Lower leg skin (tissue), 4 donors: ENCODE measurements around the gene GPR141. TPM values are rescaled to one million over a fixed set of nuclear protein-coding genes. Genes with fewer than 3 reads are reported as not detected.

Experiments
- DNase-seq, 2 donors: peaks; one replicate each; pipeline ENCODE4 v3.0.0-alpha.2; 2019; ENCODE audit warnings: low spot score in 2 of 2
- H3K4me3 ChIP-seq: fragments of 200-600 bp; sonication (generic); 2 replicates; pipeline ENCODE4 v1.5.1; 2017; ENCODE audit warnings: mild to moderate bottlenecking, low read depth; ENCODE audit not compliant: poor library complexity, severe bottlenecking
- POLR2A ChIP-seq, 2 donors: fragments of 450-650 bp; IDR thresholded peaks; one replicate each; pipeline ENCODE4 v1.6.1; 2016 to 2017; ENCODE audit warnings: antibody characterized with exemption in 2 of 2, mild to moderate bottlenecking in 1 of 2, moderate library complexity in 1 of 2
- WGBS, 2 donors: methylation state at CpG; one replicate each; pipeline ENCODE4 v1.1.5; 2018; 5-methylcytosine and 5-hydroxymethylcytosine counted together
- intact Hi-C: fragments of 100-400 bp; cut with DNase I; formaldehyde crosslinking; loops from one replicate; pipeline ENCODE4 v1.15.0; 2023; ENCODE audit warnings: low total_unique reads
- total RNA-seq, 4 donors: library from RNA; depleted of rRNA; stranded (reverse); fragments of >200 nt; gene quantifications; one replicate each; pipeline ENCODE4 v1.1.0, GENCODE V29; 2016
- TF ChIP-seq, protein P1 (sequence below), 3 donors: fragments of 450-650 bp; IDR thresholded peaks; one replicate each; pipeline ENCODE4 v1.5.1; 2016; ENCODE audit warnings: antibody characterized with exemption in 3 of 3, mild to moderate bottlenecking in 3 of 3, moderate library complexity in 2 of 3

GPR141 gene
- total RNA-seq, 4 donors from 2014 or later, result 0.39 to 1.6 (median 0.49) TPM; not detected in 1

DNA sequence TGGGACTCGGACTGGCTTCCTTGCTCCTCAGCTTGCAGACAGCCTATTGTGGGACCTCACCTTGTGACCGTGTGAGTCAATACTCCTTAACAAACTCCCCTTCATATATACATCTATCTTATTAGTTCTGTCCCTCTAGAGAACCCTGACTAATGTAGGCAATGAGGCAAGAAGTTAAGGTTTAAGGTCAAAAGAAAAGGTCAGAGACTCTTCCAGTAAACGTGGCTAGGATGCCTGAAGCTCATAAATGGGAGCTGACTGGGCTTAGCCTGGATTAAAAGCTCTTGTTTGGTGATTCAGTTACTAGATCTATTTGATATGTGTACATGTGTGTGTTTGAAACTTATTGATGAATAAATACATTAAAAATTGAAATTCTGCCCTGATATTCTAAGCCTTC is 10.6 kb upstream of the GPR141 start:
- TF ChIP-seq, protein P1, sequence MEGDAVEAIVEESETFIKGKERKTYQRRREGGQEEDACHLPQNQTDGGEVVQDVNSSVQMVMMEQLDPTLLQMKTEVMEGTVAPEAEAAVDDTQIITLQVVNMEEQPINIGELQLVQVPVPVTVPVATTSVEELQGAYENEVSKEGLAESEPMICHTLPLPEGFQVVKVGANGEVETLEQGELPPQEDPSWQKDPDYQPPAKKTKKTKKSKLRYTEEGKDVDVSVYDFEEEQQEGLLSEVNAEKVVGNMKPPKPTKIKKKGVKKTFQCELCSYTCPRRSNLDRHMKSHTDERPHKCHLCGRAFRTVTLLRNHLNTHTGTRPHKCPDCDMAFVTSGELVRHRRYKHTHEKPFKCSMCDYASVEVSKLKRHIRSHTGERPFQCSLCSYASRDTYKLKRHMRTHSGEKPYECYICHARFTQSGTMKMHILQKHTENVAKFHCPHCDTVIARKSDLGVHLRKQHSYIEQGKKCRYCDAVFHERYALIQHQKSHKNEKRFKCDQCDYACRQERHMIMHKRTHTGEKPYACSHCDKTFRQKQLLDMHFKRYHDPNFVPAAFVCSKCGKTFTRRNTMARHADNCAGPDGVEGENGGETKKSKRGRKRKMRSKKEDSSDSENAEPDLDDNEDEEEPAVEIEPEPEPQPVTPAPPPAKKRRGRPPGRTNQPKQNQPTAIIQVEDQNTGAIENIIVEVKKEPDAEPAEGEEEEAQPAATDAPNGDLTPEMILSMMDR (IDR thresholded peaks at IDR 0.05), result no peak
- no peak for TF ChIP-seq POLR2A (IDR thresholded peaks at IDR 0.05)
- H3K4me3 ChIP-seq, result no peak overlapping the region
- DNase-seq, result no peak
- intact Hi-C loops, result no loop called here
- 82 to 84% methylated on average over 3 of the region's 3 CpGs for WGBS, 2 donors

DNA sequence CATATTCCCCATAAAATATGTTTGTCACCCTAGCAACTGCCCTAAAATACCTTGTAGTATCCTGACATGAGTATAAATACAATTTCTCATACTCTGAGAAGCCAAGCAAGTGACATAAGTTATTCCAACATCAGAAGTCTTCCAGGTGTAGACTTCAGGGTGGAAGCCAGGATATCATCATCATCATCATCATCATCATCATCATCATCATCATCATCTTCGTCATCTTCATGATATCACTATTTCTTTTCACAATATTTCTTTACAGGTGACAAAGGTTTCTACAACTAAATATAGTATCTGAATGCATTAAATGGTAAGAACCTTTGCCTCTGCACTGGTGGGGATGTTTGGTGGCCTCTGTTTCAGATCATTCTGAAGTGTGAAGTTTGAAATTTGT is 10.0 kb upstream of the GPR141 start:
- 74 to 83% methylated on average over 1 of the region's 1 CpG for WGBS, 2 donors
- DNase-seq, result no peak
- intact Hi-C loops, result no loop called here
- TF ChIP-seq, protein P1 (IDR thresholded peaks at IDR 0.05), result no peak
- no peak for TF ChIP-seq POLR2A (IDR thresholded peaks at IDR 0.05)
- H3K4me3 ChIP-seq, result no peak overlapping the region

DNA sequence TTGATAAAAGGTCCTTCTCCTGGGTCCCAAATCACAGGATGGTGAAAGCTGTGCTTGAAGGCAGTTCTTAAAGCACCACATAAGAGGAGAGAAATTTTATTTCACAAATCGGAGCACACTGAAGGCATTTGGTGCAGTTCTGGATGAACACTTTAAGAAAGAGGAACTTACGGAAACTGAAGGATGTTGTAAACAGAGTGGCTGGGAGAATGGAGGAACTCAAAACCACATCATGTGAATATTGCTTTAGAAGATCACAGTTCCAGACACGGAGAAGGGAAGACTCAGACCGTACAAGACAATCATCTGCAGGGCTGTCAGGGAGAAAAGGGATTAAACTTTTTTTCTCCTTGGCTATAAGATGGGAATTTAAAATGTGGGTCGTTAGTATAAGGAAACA is 9.0 kb upstream of the GPR141 start:
- no peak for DNase-seq
- TF ChIP-seq, protein P1 (IDR thresholded peaks at IDR 0.05), result no peak
- no peak for TF ChIP-seq POLR2A (IDR thresholded peaks at IDR 0.05)
- intact Hi-C loops, result no loop called here
- no peak overlapping the region for H3K4me3 ChIP-seq
- 38 to 39% methylated on average over 5 of the region's 5 CpGs for WGBS, 2 donors

- DNase-seq, result no peak
- no peak for TF ChIP-seq POLR2A (IDR thresholded peaks at IDR 0.05)
- TF ChIP-seq, protein P1 (IDR thresholded peaks at IDR 0.05), result no peak
These were observed 7.8 kb upstream of the GPR141 start for GRCh38 chr7:37675749-37676148.

DNA sequence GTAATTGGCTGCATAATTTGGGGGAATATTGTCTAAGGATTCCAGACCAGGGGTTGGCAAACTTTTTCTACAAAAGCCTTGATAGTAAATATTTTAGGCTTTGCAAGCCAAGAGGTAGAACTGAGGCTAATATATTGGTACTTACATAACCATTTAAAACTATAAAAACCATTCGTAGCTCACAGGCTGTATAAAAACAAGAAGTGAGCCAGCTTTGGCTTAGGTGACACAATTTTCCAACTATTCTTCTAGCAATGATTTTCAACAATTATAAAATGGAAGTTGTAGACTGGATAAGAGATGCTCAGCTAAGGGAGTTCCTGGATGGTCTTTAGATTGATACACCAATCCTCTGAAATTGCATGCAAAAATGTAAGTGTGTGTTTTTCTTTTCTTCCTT is 1.4 kb downstream of the GPR141 start:
- no peak overlapping the region for H3K4me3 ChIP-seq
- intact Hi-C loops, result no loop called here
- 46 to 60% methylated on average over 1 of the region's 1 CpG for WGBS, 2 donors
- no peak for TF ChIP-seq POLR2A (IDR thresholded peaks at IDR 0.05)
- TF ChIP-seq, protein P1 (IDR thresholded peaks at IDR 0.05), result no peak
- DNase-seq, result no peak

More at GRCh38 chr7:37675749-37676148, 7.8 kb upstream of the GPR141 start:
- intact Hi-C loops, result no loop called here
- H3K4me3 ChIP-seq, result no peak overlapping the region
- whole genome bisulfite sequencing, 2 donors, result 56 to 58% methylated on average over 1 of the region's 1 CpG
